DMS114 treated with DMSO at 0.1 percent for 48 hours (cell line): Measurements from ENCODE around the gene SFXN2.
A peak's percentile ranks its signal among the peaks of the same experiment; 100 is the strongest.
"Not testable (repeated sequence)": the region's sequence is repeated elsewhere in the genome, so short reads cannot be mapped to it uniquely, and the experiment has no call there.

Experiments
- DNase-seq: peaks from one replicate; lab custom pipeline; 2025; ENCODE audit not compliant: unreplicated experiment; lab: John Stamatoyannopoulos, UW

The SFXN2 gene

DNA sequence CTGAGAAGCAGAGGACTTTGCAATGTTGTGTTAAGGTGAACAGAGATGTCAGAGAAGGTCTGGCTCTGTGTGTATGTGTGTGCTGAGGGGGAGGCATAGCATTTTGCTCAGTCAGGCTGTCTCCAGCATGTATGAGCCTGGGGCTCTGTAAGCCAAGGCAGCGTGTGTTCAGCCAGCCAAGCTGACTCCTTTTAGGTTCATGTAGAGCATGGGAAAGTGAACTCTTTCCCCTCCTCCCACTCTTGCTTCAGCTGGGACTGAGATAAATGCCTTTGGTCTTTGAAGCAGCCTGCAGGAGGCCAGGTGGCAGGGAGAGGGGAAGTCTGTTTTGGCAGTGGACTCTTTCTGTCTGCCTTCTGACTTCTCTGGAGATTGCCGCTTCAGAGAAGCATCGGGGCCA lies 3.8 kb downstream of the SFXN2 start:
- no peak for DNase-seq

DNA sequence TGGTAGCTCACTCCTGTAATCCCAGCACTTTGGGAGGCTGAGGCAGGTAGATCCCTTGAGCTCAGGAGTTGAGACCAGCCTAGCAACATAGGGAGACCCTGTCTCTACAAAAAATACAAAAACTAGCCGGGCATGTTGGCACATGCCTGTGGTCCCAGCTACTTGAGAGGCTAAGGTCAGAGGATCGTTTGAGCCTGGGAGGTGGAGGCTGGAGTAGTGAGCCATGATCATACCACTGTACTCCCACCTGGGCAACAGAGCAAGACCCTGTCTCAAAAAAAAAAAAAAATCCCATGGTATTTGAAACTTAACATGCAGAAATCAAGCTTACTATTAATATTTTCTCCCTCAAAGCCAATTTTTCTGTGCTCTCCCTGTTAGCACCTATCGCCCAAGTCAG lies 5.9 kb downstream of the SFXN2 start:
- no peak for DNase-seq

DNA sequence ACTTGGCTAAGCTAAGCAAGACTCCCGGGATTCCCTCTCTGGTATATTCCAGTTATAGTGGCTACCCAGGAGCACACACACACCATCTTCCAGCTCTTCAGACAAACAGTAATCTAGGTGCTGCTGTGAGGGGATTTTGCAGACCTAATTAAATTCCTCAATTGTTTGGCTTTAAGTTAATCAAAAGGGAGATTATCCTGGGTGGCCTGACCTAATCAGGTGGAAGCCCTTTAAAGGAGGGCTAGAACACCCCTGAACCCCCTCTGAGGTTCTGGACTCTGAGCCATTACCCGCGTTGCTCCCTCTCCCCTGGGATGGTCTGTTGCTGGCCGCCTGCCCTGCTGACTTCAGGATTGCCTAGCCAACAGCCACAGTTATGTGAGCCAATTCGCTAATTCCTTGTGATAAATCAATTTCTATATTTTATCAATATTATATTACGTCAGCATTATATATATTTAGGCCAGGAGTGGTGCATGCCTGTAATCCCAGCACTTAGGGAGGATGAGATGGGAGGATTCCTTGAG lies 6.4 kb downstream of the SFXN2 start:
- DNase-seq = no peak

DNA sequence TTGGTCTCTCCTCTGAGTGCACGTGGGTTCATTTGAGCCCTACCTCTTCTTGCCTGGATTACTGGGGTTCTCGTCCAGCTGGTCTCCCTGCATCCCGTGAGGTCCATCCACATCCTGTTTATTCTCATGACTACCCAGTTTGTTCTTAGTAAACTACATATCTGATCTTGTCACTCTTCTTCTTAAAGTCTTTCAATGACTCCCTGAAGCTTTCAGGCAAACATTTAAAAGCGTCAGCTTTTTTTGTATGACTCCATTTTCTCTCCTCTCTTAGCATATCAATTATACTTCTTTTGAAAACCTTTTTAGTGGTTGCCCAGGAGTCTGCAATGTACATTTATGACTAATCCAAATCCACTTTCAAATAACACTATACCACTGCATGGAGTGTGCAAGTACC lies 7.5 kb downstream of the SFXN2 start:
- DNase-seq = no peak

DNA sequence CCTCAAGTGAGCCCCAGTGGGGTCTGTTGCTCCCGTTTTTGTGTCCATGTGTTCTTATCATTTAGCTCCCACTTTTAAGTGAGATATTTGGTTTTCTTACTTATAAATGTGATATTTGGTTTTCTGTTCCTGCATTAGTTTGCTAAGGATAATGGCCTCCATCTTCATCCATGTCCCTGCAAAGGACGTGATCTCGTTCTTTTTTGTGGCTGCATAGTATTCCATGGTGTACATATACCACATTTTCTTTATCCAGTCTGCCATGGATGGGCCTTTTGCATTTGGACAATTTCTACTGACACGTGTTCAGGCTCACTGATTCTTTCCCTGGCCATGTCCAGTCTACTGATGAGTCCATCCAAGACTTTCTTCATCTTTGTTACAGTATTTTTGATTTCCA lies 9.6 kb downstream of the SFXN2 start:
- no peak for DNase-seq

DNA sequence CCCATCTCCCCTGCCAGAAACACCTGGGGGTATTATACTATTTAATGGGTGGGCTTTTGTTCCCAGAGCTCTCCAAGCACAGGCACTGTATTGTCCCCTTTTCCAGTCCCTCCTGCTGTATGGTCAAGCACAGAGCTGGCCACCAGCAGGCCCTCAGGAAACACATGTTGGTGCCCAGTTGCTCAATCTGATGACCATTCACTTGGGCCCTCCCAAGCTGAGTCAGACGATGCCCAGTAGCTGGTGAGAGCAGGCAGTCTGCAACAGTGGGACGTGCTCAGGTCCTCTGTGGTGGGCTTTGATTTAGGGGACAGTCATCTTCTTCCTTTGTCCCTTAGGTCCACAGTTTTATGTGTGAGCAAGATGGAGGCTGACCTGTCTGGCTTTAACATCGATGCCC lies 11.8 kb downstream of the SFXN2 start:
- DNase-seq = no peak

GRCh38 chr10:102727037-102727818 lies 12.8 kb downstream of the SFXN2 start:
- DNase-seq = no peak

- peak; percentile 70 for DNase-seq
Measured at GRCh38 chr10:102729029-102730026, 14.9 kb downstream of the SFXN2 start.

DNA sequence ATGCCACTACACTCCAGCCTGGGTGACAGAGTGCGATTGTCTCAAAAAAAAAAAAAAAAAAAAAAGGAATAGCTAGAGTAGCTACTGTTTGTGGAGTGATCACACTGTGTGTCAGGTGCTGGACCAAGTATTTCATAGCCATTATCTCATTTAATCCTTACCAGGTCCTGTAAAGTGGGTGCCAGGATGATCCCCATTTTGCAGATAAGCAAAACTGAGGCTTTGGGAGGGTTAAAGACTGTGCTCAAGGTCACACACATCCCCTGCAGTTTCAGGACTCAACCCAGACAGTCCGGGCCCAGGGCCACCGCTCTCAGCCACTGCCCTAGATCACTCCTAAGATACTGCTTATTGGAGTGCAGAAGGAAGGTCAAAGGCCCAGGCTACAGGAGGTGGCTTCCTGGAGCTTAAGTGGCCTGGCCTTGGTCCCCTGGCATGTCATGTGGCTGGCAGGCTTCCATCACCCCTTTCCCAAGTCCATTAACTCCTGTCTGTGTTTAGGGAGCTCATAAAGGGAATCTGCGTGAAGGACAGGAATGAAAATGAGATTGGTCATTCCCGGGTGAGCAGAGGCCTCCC lies 16.9 kb downstream of the SFXN2 start:
- DNase-seq = no peak

DNA sequence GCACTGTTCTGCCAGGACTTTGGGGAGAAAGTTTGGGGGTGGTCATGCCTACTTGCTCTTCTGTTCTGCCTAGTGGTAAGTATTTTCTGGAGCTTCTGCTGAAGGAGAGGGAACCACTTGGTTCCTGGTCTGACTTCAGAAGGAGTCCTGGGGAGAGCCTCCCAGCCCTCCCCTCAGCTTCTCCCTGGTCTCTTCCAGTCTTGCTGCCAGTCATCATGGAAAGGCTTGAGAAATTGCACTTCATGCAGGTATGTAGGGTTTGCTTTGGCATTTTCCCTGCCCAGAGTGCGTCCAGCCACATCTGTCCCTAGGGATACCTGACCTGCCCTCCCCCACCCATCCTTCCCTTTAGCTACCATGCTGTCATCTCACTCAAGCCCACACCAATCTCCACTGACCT lies 18.2 kb downstream of the SFXN2 start:
- no peak for DNase-seq

DNA sequence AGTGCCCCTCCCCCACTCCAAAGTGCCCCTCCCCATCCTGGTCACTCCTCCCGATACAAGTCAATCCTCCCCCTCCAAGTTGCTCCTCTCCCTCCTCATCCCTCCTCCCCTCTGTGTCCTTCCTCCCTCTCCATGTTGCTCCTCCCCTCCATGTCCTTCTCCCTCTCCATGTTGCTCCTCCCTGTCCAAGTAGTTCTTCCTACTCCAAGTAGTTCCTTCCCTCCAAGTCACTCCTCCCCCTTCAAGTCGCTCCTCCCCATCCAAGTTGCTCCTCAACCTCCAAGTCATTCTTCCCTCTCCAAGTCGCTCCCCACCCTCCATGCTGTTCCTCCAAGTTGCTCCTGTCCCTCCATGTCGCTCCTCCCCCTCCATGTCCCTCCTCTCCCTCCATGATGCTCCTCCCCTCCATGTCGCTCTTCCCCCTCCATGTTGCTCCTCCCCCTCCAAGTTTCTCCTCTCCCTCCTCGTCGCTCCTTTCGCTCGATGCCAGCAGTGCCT lies 20.7 kb downstream of the SFXN2 start:
- DNase-seq = no peak

- DNase-seq = no peak
Measured at GRCh38 chr10:102738692-102739121, 24.3 kb downstream of the SFXN2 start.

DNA sequence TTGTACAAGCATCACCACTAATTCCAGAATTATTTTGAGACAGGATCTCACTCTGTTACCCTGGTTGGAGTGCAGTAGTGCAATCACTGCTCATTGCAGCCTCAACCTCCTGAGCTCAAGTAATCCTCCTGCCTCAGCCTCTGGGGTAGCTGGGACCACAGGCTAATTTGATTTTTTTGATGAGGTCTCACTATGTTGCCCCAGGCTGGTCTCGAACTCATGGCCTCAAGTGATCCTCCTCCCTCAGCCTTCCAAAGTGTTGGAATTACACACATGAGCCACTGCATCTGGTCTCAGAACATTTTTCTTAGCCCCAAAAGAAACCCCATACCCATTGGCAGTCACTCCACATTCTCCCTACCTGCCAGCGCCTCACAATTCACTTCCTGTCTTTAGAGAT lies 25.8 kb downstream of the SFXN2 start:
- no peak for DNase-seq

DNA sequence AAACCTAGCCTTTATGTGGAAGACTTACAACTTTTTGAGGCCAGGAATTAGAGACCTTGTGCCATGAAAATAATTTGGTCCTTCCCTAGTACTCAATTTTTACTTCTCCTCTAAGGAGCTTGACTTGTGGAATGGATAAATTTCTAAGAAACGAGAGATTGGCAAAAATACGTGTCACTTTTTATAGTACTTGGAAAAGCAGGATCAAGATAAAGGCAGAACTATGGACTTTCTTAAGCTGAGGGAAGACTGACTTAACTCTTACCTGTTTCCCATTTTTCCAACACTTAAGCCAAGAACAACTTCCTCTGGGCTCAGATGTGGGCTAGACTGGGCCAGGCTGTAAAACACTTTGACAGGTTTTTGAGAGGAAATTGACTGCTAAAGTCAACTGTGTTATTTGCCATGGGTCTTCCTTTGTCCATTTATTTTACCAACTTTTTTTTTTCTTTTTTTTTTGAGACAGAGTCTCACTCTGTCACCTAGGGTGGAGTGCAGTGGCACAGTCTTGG lies 27.3 kb downstream of the SFXN2 start:
- DNase-seq = no peak

GRCh38 chr10:102742313-102742712 lies 27.9 kb downstream of the SFXN2 start:
- not testable (repeated sequence) for DNase-seq

- peak; percentile 70 for DNase-seq
Measured at GRCh38 chr10:102743078-102743587, 28.7 kb downstream of the SFXN2 start.

DNA sequence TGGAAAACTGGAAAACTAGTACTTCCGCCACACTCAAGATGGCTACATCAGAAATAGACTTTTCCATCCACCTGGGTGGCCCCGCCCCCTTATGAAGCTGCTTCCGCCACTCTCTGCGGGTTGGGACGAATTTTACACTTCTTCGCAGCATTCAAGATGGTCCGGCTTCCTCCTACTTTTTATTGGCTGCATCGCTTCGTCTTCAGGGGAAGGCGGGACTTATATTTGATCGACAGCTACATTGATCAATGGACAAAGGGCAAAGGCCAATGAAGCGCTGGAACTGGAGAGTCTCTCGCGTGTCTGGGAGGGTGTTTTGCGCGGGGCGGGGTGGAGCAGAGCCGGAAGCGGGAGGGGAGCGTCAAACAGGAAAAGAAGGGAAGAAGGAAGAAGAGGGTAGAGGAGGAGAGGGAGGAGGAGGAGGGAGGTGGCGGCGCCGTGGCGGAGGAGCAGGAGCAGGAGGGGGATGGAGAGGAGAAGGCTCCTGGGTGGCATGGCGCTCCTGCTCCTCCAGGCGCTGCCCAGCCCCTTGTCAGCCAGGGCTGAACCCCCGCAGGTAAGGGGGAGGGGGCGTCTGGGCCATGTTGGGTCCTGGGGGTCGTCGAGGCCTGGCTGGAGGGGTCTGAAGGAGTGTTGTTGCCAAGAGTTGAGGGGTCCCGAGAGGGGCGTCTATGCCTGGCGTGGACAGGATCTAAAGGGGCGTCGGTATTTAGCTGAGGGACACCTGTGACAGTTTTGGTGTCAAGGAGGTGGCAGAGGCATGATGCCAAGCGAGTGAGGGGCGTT lies 29.3 kb downstream of the SFXN2 start, which contains the start of gene WBP1L:
WBP1L (plus strand) TSS at position 361 of the 786 bp plus-strand sequence; CDS start at position 467, 106 bp downstream.
- peak; percentile 100 for DNase-seq

GRCh38 chr10:102744374-102745051 lies 30.1 kb downstream of the SFXN2 start:
- no peak for DNase-seq

- DNase-seq = no peak
Measured at GRCh38 chr10:102745157-102745556, 30.7 kb downstream of the SFXN2 start.
